GM19193 (cell line): Measurements from ENCODE around the gene MPPED1.

Experiments
- POLR2A ChIP-seq: IDR thresholded peaks from 4 replicates; pipeline ENCODE4 v1.6.1; 2011; ENCODE audit not compliant: insufficient read depth, insufficient read length; ENCODE audit errors: extremely low read depth

Gene MPPED1

GRCh38 chr22:43428521-43428920 is 16.7 kb downstream of the MPPED1 start:
- TF ChIP-seq POLR2A: no peak

GRCh38 chr22:43429426-43429825 is 17.6 kb downstream of the MPPED1 start:
- TF ChIP-seq POLR2A: no peak

- TF ChIP-seq POLR2A: no peak
These were observed 20.2 kb downstream of the MPPED1 start for GRCh38 chr22:43431808-43432554.

GRCh38 chr22:43432883-43433415 is 21.1 kb downstream of the MPPED1 start:
- TF ChIP-seq POLR2A: no peak

- TF ChIP-seq POLR2A: no peak
These were observed 21.8 kb downstream of the MPPED1 start for GRCh38 chr22:43433451-43434274.

- TF ChIP-seq POLR2A: no peak
These were observed 22.6 kb downstream of the MPPED1 start for GRCh38 chr22:43434275-43434927.

- no peak for TF ChIP-seq POLR2A
These were observed 23.1 kb downstream of the MPPED1 start for GRCh38 chr22:43434928-43435311.

GRCh38 chr22:43435851-43436811 is 24.3 kb downstream of the MPPED1 start:
- TF ChIP-seq POLR2A: no peak

GRCh38 chr22:43436868-43437267 is 25.1 kb downstream of the MPPED1 start:
- no peak for TF ChIP-seq POLR2A

GRCh38 chr22:43437871-43438475 is 26.2 kb downstream of the MPPED1 start:
- TF ChIP-seq POLR2A: no peak

GRCh38 chr22:43438666-43439347 is 27.0 kb downstream of the MPPED1 start:
- TF ChIP-seq POLR2A: no peak

GRCh38 chr22:43439368-43440103 is 27.7 kb downstream of the MPPED1 start:
- no peak for TF ChIP-seq POLR2A

- TF ChIP-seq POLR2A: no peak
These were observed 28.2 kb downstream of the MPPED1 start for GRCh38 chr22:43440104-43440387.

- TF ChIP-seq POLR2A: no peak
These were observed 28.7 kb downstream of the MPPED1 start for GRCh38 chr22:43440556-43440955.

GRCh38 chr22:43441216-43441615 is 29.4 kb downstream of the MPPED1 start:
- no peak for TF ChIP-seq POLR2A
